ENCODE measurements around the gene RRAS. TPM values are rescaled to one million over a fixed set of nuclear protein-coding genes. Genes with fewer than 3 reads are reported as not detected.

The RRAS gene
- total RNA-seq, 1 donor from 2014 or later: 3.9 TPM

- H3K36me3 Mint-ChIP-seq (ENCODE audit: insufficient read depth): peaks cover 15% of the 10 kb centered on the region
- H3K4me1 Mint-ChIP-seq (ENCODE audit: low read depth): peaks cover 17% of the 10 kb centered on the region
- DNase-seq (ENCODE audit: low spot score, unreplicated experiment): no peak
- TF ChIP-seq CTCF (IDR thresholded peaks at IDR 0.05; ENCODE audit: unreplicated experiment): no peak
- H3K4me3 Mint-ChIP-seq (ENCODE audit: low read depth): peak overlapping the region; percentile 97
- no peak overlapping the region for H3K27ac Mint-ChIP-seq
- no peaks in the 10 kb centered on the region for H3K9me3 Mint-ChIP-seq (ENCODE audit: low read depth)
- no peaks in the 10 kb centered on the region for H3K27me3 Mint-ChIP-seq
These were observed 39.2 kb upstream of the RRAS start for GRCh38 chr19:49678985-49679770.

- TF ChIP-seq CTCF (IDR thresholded peaks at IDR 0.05; ENCODE audit: unreplicated experiment): peak; percentile 84
- Mint-ChIP-seq H3K4me3 (ENCODE audit: low read depth) (peak overlapping the region; percentile 97), H3K27me3 (no peaks in the 10 kb centered on the region), H3K4me1 (ENCODE audit: low read depth) (peaks cover 17% of the 10 kb centered on the region), H3K27ac (peak overlapping the region; percentile 92), H3K9me3 (ENCODE audit: low read depth) (no peaks in the 10 kb centered on the region), H3K36me3 (ENCODE audit: insufficient read depth) (peaks cover 13% of the 10 kb centered on the region)
- DNase-seq (ENCODE audit: low spot score, unreplicated experiment): peak; percentile 85
These were observed 38.1 kb upstream of the RRAS start for GRCh38 chr19:49677901-49678674.

- peak; percentile 34 for DNase-seq (ENCODE audit: low spot score, unreplicated experiment)
These were observed 37.4 kb upstream of the RRAS start, which contains the start of gene PRMT1 for GRCh38 chr19:49677231-49677900. TSS of gene PRMT1 (plus strand) at chr19:49677271. CDS start at chr19:49677281, 10 bp downstream.

GRCh38 chr19:49676784-49677230 lies 36.9 kb upstream of the RRAS start:
- peak overlapping the region; percentile 100 for H3K27ac Mint-ChIP-seq
- H3K4me3 Mint-ChIP-seq (ENCODE audit: low read depth): peak overlapping the region; percentile 97
- peaks cover 23% of the 10 kb centered on the region for H3K4me1 Mint-ChIP-seq (ENCODE audit: low read depth)
- H3K27me3 Mint-ChIP-seq: no peaks in the 10 kb centered on the region
- TF ChIP-seq CTCF (IDR thresholded peaks at IDR 0.05; ENCODE audit: unreplicated experiment): no peak
- H3K36me3 Mint-ChIP-seq (ENCODE audit: insufficient read depth): peaks cover 11% of the 10 kb centered on the region
- peak; percentile 99 for DNase-seq (ENCODE audit: low spot score, unreplicated experiment)
- no peaks in the 10 kb centered on the region for H3K9me3 Mint-ChIP-seq (ENCODE audit: low read depth)

More at GRCh38 chr19:49677231-49677900, 37.4 kb upstream of the RRAS start, which contains the start of gene PRMT1:
- Mint-ChIP-seq H3K27me3 (no peaks in the 10 kb centered on the region), H3K36me3 (ENCODE audit: insufficient read depth) (peaks cover 11% of the 10 kb centered on the region), H3K4me1 (ENCODE audit: low read depth) (peaks cover 18% of the 10 kb centered on the region), H3K27ac (peak within 1 kb of the TSS; percentile 100), H3K4me3 (ENCODE audit: low read depth) (peak within 1 kb of the TSS; percentile 97), H3K9me3 (ENCODE audit: low read depth) (no peaks in the 10 kb centered on the region)
- TF ChIP-seq CTCF (IDR thresholded peaks at IDR 0.05; ENCODE audit: unreplicated experiment): no peak
